ES-I3 (cell line): ENCODE data around the gene USH1C.

Source experiments
- H3K36me3 ChIP-seq: 2 replicates; pipeline ENCODE4 v1.6.1; 2013; ENCODE audit warnings: mild to moderate bottlenecking, low read length, control low read depth, moderate library complexity; ENCODE audit not compliant: insufficient read depth
- H3K4me1 ChIP-seq: 2 replicates; pipeline ENCODE4 v1.6.1; 2013; ENCODE audit warnings: mild to moderate bottlenecking, control low read depth, low read length; ENCODE audit not compliant: insufficient read depth
- H3K9ac ChIP-seq: 2 replicates; pipeline ENCODE4 v1.6.1; 2013; ENCODE audit warnings: low read depth, mild to moderate bottlenecking, low read length, moderate library complexity
- H3K9me3 ChIP-seq: 2 replicates; pipeline ENCODE4 v1.6.1; 2013; ENCODE audit warnings: mild to moderate bottlenecking, low read length, moderate library complexity; ENCODE audit not compliant: control insufficient read depth, insufficient read depth

USH1C gene

DNA sequence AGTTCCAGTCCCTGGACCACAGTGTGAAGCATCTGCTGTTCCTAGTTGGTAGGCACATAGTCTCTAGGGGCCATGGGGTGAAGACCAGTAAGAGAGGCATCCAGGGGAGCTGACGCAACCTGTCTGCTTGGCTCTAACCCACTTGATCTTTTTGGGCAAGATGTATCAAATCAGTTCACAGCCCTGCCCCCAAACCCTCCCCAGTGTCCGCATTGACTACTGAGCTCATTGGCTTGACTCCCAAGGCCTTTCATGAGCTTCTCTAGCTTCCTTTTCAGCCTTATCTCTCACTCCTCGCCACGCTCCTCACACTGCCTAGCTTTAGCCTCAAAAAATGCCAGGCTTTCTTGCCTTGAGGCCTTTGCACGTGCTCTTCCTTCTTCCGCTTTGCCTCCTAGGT, 37.9 kb downstream of the USH1C start:
- H3K36me3 ChIP-seq = no peaks in the 10 kb centered on the region
- H3K4me1 ChIP-seq = peaks cover 10% of the 10 kb centered on the region
- H3K9me3 ChIP-seq = no peaks in the 10 kb centered on the region
- H3K9ac ChIP-seq = no peak overlapping the region

- H3K9ac ChIP-seq = no peak overlapping the region
These were observed 39.1 kb downstream of the USH1C start for GRCh38 chr11:17505146-17505545.

DNA sequence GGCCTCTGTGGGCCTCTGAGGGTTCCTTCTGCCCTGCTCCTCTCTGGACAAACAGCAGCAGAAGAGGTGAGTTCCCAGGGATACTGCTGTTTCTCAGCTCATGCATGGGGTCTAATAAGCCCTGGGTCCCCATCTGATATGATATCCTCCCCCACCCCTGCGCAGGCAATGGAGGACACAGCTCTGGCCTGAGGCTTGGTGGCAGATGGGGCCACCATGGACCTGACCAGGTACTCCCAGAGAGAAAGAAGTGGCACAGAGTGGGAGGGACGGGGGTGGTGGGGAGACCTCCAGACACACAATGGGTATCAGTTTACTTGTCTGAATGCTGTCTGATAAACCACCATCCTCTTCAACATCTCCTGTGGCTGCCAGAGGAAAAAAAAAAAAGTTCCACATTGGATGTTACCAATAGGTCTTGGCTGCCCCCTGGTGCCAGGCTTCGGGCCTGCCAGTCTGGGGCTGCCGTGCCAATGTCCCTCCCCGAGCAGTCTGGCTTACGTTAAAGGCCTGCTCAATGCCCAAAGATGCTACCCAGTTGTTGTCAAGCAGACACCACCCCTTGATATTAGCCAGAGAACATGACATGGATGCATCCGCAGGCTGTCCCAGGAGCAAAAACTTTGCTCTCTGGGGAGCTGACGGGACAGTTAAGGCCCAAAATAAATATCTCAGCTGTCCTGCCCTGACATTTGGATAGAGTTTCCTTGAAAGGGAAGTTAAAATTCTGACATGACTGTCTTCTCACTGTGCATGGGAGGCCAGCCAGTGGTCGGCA, 39.7 kb downstream of the USH1C start:
- Histone ChIP-seq H3K9ac (no peak overlapping the region), H3K9me3 (no peaks in the 10 kb centered on the region), H3K36me3 (no peaks in the 10 kb centered on the region), H3K4me1 (0 out of 2 replicates have a peak, but pooled peaks cover 3% of the 10 kb centered on the region)

More at GRCh38 chr11:17505146-17505545, 39.1 kb downstream of the USH1C start:
- Histone ChIP-seq H3K36me3 (no peaks in the 10 kb centered on the region), H3K9me3 (no peaks in the 10 kb centered on the region), H3K4me1 (peaks cover 4% of the 10 kb centered on the region; the same call in 1 of the 2 replicates)

DNA sequence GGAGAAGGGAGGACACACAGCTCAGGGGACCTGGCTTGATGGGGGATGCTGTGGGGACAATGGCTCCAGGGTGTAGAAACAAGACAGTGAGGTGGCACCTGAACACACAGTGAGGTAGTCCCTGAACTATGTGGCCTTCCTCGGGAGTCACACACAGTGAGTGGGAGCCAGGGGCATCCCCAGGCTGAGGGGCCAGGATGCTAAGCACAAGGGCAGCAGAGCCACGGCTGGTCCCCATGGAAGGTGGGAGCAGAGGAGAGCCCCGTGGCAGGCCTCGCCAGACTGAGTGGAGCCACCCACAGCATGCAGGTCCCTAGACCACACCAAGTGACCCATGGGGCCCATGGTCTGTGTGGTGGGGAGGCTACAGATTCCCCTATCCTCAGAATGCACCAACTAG, 41.6 kb downstream of the USH1C start:
- Histone ChIP-seq H3K36me3 (no peaks in the 10 kb centered on the region), H3K9ac (no peak overlapping the region), H3K9me3 (no peaks in the 10 kb centered on the region), H3K4me1 (no peaks in the 10 kb centered on the region)

- H3K36me3 ChIP-seq = no peaks in the 10 kb centered on the region
- no peak overlapping the region for H3K9ac ChIP-seq
- no peaks in the 10 kb centered on the region for H3K4me1 ChIP-seq
- no peaks in the 10 kb centered on the region for H3K9me3 ChIP-seq
These were observed 43.5 kb downstream of the USH1C start for GRCh38 chr11:17500673-17501072.

GRCh38 chr11:17498475-17498874, 45.7 kb downstream of the USH1C start:
- H3K36me3 ChIP-seq = no peaks in the 10 kb centered on the region
- H3K4me1 ChIP-seq = no peaks in the 10 kb centered on the region
- H3K9me3 ChIP-seq = no peaks in the 10 kb centered on the region
- no peak overlapping the region for H3K9ac ChIP-seq

GRCh38 chr11:17498058-17498457, 46.2 kb downstream of the USH1C start:
- H3K9me3 ChIP-seq = no peaks in the 10 kb centered on the region
- no peaks in the 10 kb centered on the region for H3K36me3 ChIP-seq
- H3K4me1 ChIP-seq = no peaks in the 10 kb centered on the region
- H3K9ac ChIP-seq = no peak overlapping the region

GRCh38 chr11:17496406-17496805, 47.8 kb downstream of the USH1C start:
- Histone ChIP-seq H3K36me3 (no peaks in the 10 kb centered on the region), H3K9ac (no peak overlapping the region), H3K9me3 (no peaks in the 10 kb centered on the region), H3K4me1 (no peaks in the 10 kb centered on the region)

- Histone ChIP-seq H3K4me1 (no peaks in the 10 kb centered on the region), H3K36me3 (no peaks in the 10 kb centered on the region), H3K9ac (no peak overlapping the region)
These were observed 50.2 kb downstream of the USH1C start for GRCh38 chr11:17494019-17494418.

DNA sequence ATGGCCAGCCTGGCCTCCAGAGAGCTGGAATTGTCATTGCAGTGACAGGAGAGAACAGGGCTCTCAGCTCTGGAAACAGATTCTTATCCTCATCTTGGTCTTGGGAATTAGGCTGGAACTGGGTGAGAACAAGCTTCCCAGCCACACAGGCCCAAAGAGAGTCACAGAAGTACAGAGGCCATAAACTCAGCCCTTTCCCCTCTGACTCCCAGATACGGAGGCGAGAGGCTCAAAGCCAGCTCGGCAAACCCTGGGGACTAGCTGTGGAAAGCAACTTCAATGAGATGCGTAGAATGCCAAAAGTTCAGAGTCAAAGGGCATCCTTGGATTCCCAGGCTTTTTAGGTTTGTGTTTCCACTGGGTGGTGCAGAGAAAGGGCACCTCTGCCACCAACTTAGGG, 53.3 kb downstream of the USH1C start:
- Histone ChIP-seq H3K9me3 (no peaks in the 10 kb centered on the region), H3K36me3 (no peaks in the 10 kb centered on the region), H3K4me1 (no peaks in the 10 kb centered on the region), H3K9ac (no peak overlapping the region)

More at GRCh38 chr11:17494019-17494418, 50.2 kb downstream of the USH1C start:
- no peaks in the 10 kb centered on the region for H3K9me3 ChIP-seq

DNA sequence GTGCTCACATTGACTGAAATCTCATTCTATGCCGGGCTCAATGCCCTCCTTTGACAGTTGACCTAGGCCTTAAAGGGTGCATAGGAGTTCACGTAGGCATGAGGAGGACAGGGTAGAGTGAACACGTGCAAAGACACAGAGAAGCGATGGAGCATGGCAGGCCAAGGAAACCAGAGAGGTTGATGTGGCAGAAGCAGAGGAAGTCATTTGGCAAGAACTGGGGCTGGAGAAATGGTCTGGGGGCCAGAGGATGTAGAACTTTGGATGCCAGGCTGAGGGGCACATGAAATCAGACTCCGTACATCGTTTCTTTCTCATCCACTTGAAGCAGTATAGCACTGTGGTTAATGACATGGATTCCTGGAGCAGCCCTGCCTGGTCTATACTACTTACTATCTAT, 54.0 kb downstream of the USH1C start:
- H3K36me3 ChIP-seq = no peaks in the 10 kb centered on the region
- H3K9ac ChIP-seq = no peak overlapping the region
- no peaks in the 10 kb centered on the region for H3K9me3 ChIP-seq
- H3K4me1 ChIP-seq = no peaks in the 10 kb centered on the region

DNA sequence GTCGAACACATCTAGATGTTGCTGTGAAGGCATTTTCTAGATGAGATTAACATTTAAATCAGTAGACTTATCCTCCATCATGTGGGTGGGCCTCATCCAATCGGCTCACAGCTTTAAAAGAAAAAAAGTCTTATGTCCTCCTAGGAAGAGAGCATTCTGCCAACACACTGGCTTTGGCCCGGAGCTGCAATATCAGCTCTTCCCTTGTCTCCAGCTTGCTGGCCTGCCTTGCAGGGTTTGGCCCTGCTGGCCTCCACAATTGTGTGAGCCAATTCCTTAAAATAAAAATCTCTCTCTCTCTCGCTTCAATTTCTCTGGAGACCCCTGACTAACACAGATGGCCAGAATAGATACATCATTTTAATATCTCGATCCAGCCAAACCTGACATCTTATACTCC, 54.5 kb downstream of the USH1C start:
- Histone ChIP-seq H3K9me3 (no peaks in the 10 kb centered on the region), H3K4me1 (no peaks in the 10 kb centered on the region), H3K36me3 (no peaks in the 10 kb centered on the region), H3K9ac (no peak overlapping the region)

DNA sequence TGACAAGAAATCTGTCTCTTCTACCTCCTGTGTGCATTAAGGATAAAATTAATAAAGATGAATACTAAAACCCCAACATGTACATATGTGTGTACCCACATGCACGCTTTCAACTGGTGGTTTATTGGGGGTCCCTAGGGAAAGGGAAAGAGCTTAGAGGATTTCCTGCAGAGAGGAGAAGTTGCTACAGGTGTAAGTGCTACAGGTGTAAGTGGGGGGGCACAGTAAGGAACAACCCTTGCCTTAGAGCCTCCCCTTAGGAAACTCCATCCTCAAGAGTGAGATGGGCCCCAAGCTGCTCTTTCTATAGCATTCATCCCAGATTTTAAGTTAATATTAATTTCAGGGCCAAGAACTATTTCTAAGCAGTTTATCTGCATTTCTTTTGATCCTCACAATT, 55.7 kb downstream of the USH1C start:
- no peaks in the 10 kb centered on the region for H3K9me3 ChIP-seq
- H3K36me3 ChIP-seq = no peaks in the 10 kb centered on the region
- no peaks in the 10 kb centered on the region for H3K4me1 ChIP-seq
- no peak overlapping the region for H3K9ac ChIP-seq

- Histone ChIP-seq H3K36me3 (no peaks in the 10 kb centered on the region), H3K9ac (no peak overlapping the region), H3K9me3 (no peaks in the 10 kb centered on the region), H3K4me1 (no peaks in the 10 kb centered on the region)
These were observed 57.6 kb downstream of the USH1C start for GRCh38 chr11:17486646-17487045.

- no peak overlapping the region for H3K9ac ChIP-seq
These were observed 60.7 kb downstream of the USH1C start for GRCh38 chr11:17483505-17483904.

More at GRCh38 chr11:17483505-17483904, 60.7 kb downstream of the USH1C start:
- Histone ChIP-seq H3K9me3 (no peaks in the 10 kb centered on the region), H3K4me1 (peaks cover 9% of the 10 kb centered on the region; the same call in 1 of the 2 replicates), H3K36me3 (no peaks in the 10 kb centered on the region)
